ENCODE results near the gene VOPP1. TPM values are rescaled to one million over a fixed set of nuclear protein-coding genes. Genes with fewer than 3 reads are reported as not detected.

VOPP1 gene, protein sequence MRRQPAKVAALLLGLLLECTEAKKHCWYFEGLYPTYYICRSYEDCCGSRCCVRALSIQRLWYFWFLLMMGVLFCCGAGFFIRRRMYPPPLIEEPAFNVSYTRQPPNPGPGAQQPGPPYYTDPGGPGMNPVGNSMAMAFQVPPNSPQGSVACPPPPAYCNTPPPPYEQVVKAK
- 155 and 159 TPM in 2 replicates for total RNA-seq

DNA sequence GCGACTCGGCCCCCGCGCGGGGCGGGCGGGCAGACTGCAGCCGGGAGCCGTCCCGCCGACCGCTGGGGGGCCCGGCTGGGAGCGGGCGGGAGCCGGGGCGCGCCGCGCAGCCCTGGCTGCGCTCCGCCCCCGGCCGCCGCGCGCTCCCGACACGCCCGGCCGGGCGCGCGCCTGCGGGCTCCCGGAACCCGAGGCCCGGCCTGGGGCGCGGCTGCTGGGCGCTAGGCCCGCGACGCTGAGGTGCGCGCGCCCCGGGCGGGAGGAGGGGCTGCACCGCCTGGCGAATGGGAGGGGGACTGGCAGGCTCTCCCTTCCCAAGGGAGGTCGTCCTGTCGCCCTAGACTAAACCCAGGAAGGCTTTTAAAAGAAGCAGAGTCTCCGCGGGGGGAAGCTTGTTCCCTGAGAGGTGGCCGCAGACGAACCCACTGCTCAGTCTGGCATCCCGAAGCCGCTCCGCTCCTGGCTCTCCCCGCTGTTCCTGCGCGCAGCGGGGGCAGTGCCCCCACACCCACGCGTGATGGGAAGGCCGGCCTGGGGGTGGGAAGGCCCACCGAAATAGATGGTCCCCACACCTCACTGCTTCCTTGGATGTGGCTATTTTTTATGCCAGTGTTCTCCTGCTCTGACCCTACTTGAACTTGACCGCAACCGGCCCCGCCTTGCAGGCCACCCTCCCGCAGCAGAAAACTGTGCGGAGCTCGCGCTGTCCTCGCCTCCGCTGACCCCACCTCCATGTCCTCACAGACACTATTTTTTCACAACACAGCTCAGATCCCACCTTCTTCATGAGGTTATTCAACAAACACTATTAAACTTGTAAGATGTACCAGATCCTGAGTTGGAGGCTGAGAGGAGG, at the start of gene VOPP1:
Gene VOPP1 (minus strand): TSS at position 125 of the 856 bp plus-strand sequence. CDS start 178 bp downstream, outside the sequence.

Other genes starting within 250 kb of the VOPP1 start
- 23.7 and 25.0 TPM in 2 replicates for gene LANCL2, start 207.2 kb downstream of the VOPP1 start, total RNA-seq

Measured in mammary microvascular endothelial cell (primary cell).